Aortic smooth muscle cell (primary cell): ENCODE measurements around the gene TLR10. TPM values are rescaled to one million over a fixed set of nuclear protein-coding genes. Genes with fewer than 3 reads are reported as not detected.

Experiments
- total RNA-seq: library from RNA; depleted of rRNA; stranded (reverse); fragments of >200 nt; gene quantifications from 2 replicates; pipeline ENCODE4 v1.2.3, GENCODE V29; 2014

Gene TLR10
- not detected in 2 replicates for total RNA-seq

GRCh38 chr4:38782452-38783108 lies at the start of gene TLR10:
TSS of gene TLR10 (minus strand) at chr4:38782990. CDS start at chr4:38775590, 7,400 bp downstream.

DNA sequence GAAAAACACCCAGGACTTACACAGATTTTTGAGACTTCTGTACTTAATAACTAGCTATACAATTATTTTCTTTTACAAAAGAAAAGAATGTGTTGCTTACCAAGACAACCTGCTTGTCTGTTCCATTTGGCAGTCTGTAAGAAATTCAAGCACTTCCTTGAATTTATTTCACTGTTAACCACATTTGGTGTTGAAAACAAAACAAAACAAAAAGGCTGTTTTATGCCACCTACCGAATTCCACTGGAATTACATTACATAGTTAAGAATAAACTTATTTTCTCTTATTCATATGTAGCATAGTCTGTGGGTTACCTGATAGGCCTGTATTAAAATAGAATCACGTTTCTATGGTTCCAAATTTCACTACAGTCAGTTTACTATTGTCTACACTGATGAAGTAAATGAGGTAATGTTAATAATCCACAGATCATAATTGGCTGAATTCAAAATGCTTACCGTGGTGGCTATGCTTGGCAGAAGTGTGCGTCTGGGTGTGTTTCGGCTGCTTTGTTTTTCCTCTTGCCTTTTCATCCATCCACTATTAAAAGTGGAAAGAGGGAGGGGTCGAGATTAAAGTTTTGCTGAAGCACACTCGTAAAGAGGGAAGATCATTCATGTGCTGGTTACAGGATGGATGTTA lies 22.0 kb upstream of the TLR10 start, which contains the start of gene TLR1:
TSS of gene TLR1 (minus strand) at position 138 of the 642 bp plus-strand sequence. CDS start 5,960 bp downstream, outside the sequence.

Other genes with a start within 250 kb of the TLR10 start
- 14.8 and 19.8 TPM in 2 replicates for gene KLF3, start 118.8 kb downstream of the TLR10 start, total RNA-seq
- 2.6 and 4.9 TPM in 2 replicates for gene TLR1, start 21.8 kb upstream of the TLR10 start, total RNA-seq
- 1.4 and 1.8 TPM in 2 replicates for gene TLR6, start 73.8 kb upstream of the TLR10 start, total RNA-seq
- gene FAM114A1, start 84.8 kb upstream of the TLR10 start, total RNA-seq, result 416 and 446 TPM in 2 replicates
- 0.13 and 0.37 TPM in 2 replicates for gene TMEM156, start 249.4 kb upstream of the TLR10 start, total RNA-seq